GM13977 (cell line): ENCODE data around the gene FBLL1.
A peak's percentile ranks its signal among the peaks of the same experiment; 100 is the strongest.
"Not testable (repeated sequence)": the region's sequence is repeated elsewhere in the genome, so short reads cannot be mapped to it uniquely, and the experiment has no call there.

Experiments used
- DNase-seq: peaks from one replicate; pipeline ENCODE4 v3.0.0; 2012; ENCODE audit warnings: low spot score
- in situ Hi-C: fragments of 300-500 bp; cut with MboI; formaldehyde crosslinking; loops from one replicate; pipeline ENCODE4 v1.12.0; 2022; ENCODE audit warnings: low sequenced_read_pairs, low pct_unique_long_range_greater_than_20kb, mixed read lengths, inconsistent platforms; ENCODE audit not compliant: unreplicated experiment
- TF ChIP-seq, protein P1 (sequence below): IDR thresholded peaks from 2 replicates; pipeline ENCODE4 v1.5.1; 2012; ENCODE audit warnings: mild to moderate bottlenecking, control low read depth; ENCODE audit not compliant: insufficient read depth; ENCODE audit errors: extremely low read depth, missing control alignments

The FBLL1 gene

DNA sequence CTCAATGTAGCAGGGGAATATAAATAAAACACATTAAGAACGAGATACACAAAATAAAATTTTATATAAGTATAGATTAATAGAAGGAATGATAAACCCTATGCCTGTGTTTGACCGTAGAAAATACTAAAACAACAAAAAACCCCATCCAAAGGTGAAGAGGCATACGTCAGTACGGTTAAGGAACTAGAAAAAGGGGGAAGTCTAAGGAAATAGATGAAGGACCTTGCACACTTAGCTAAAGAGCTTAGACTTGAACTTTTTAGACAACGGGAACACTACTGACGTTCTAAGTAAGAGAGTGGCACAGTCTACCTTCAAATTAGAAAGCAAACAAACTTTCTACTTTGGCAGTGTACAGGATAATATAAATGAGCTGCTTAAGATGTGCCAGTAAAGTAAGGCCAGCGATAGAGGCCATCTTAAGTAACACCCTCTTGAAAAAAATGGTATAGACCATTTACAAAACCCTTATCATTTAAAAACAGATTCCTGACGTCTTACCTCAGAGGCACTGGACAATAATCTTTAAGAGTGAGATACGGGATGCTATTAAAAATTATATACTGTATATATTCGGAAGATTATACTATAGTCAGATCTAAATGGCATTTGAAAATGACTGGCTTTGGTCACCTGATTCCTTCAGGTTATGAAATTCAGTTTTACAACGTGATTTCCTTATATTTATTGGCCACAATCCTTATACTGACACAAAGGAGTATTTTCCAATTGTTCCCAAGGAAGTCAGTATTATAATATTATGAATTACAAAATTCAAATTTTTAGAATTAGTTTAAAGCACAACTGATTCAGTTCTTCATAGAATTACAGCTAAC is 41.6 kb downstream of the FBLL1 start:
- in situ Hi-C loops: no loop called here
- no peak for DNase-seq
- TF ChIP-seq, protein P1, sequence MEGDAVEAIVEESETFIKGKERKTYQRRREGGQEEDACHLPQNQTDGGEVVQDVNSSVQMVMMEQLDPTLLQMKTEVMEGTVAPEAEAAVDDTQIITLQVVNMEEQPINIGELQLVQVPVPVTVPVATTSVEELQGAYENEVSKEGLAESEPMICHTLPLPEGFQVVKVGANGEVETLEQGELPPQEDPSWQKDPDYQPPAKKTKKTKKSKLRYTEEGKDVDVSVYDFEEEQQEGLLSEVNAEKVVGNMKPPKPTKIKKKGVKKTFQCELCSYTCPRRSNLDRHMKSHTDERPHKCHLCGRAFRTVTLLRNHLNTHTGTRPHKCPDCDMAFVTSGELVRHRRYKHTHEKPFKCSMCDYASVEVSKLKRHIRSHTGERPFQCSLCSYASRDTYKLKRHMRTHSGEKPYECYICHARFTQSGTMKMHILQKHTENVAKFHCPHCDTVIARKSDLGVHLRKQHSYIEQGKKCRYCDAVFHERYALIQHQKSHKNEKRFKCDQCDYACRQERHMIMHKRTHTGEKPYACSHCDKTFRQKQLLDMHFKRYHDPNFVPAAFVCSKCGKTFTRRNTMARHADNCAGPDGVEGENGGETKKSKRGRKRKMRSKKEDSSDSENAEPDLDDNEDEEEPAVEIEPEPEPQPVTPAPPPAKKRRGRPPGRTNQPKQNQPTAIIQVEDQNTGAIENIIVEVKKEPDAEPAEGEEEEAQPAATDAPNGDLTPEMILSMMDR: no peak

DNA sequence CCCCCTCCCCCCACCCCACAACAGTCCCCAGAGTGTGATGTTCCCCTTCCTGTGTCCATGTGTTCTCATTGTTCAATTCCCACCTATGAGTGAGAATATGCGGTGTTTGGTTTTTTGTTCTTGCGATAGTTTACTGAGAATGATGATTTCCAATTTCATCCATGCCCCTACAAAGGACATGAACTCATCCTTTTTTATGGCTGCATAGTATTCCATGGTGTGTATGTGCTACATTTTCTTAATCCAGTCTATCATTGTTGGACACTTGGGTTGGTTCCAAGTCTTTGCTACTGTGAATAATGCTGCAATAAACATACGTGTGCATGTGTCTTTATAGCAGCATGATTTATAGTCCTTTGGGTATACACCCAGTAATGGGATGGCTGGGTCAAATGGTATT is 44.6 kb downstream of the FBLL1 start:
- DNase-seq, in situ Hi-C loops: not testable (repeated sequence)

DNA sequence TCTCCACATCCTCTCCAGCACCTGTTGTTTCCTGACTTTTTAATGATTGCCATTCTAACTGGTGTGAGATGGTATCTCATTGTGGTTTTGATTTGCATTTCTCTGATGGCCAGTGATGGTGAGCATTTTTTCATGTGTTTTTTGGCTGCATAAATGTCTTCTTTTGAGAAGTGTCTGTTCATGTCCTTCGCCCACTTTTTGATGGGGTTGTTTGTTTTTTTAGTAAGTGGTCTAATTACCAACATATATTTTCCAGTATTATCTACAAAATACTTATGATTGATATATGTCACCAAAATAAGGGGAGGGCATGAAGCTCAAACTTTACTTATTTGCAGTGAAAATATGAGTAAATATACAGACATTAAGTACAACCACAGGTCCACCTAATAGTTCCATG is 45.1 kb downstream of the FBLL1 start:
- DNase-seq, in situ Hi-C loops: not testable (repeated sequence)

DNA sequence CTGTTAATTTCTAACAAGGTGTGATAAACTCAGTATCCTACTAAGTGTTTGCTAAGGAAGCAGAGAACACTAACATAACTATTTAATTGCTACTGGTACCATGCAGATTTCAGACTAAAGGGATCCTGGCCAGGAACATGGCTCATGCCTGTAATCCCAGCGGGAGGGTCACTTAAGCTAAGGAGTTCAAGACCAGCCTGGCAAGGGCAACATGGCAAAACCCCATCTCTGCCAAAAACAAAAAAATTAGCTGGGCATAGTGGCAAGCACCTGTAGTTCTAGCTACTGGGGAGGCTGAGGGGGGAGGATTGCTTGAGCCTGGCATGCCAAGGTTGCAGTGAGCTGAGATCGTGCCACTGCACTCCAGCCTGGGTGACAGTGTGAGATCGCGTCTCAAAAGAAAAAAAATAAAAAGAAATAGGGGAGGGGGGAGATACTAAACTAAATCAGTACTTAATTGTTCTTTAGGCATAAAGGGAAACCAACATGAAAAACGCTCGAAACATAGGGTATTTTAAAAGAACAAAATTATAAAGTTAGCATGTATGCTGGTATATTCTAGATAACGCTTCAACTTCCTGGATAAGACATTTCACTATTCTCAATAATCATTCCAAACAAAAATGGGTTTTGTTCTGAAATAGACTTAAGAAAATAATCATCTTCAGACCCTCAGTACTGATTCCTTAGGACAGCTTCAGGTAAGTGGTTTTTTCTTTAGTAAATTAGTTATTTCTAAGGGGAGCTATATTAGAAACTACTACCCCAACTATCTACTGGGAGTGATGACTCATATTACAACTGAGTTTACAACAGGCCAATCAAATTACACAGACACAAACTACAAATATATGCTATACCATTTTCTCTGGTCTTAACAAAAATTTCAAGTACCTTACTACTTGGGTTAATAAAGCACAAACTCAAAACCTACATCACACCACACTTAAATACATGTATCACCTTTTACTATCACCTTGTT is 46.6 kb downstream of the FBLL1 start:
- TF ChIP-seq, protein P1: no peak
- in situ Hi-C loops: no loop called here
- no peak for DNase-seq

DNA sequence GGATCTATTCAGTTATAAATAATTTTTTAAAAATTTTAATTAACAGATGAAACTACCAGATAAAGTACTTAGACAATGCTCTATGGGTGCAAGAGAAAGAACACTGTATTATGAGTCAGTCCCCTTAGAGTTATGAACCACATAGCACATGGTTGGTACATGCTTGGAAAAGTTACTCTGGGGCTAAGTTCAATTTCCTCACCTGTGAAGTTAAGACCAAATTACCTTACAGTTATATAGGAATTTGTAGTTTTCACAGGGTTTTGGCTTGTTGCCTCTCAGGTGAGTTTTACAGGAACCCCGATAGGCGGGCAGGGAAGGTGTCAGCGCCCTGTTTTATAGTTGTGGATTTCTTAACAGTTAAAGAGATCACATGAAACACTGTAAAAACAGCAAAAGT is 48.9 kb downstream of the FBLL1 start:
- DNase-seq: peak; percentile 21
- in situ Hi-C loops: no loop called here
- TF ChIP-seq, protein P1: no peak

DNA sequence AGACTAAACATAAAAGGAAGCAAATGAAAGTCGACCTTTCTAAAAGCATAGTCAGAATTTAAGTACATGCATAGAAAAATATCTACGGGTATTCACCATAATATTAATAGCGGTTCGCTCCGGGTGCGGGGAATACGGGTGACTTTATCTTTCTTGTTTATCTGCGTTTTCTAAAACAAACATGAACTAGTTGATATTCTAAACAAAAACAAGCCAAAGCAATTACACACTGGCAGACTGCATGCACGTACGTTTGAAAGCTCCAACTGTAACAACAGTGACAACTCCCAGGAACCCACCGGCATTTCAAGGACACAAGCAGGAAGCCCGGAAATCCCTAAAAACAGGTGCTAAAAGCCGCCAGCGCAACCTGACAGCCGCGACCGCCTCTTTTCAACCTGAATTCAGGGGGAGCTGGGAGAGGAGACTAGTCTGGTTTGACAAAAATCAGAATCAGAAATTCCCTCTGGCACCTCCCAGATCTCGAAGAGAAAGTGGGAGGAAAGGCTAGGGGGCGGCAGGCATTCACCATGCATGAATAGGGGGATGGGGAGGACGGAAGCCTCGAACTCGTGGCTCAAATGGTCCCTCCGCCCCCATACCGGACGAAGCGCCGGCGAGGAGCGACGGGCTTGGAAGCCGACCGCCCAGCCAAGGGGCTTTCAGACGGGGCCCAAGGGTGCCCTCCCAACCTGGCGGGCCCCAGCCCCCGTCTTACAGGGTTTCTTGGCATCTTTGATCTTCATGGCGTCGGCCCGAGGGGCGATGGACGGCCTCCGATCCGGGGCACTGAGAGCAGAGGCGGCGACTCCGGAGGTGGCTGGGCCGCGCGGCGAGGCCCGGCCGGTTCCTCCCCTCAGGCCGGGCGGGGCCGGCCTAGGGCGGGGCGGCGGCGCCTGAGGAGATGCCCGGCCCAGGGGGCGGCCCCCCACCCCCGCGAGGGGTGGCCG is 49.7 kb downstream of the FBLL1 start, which contains the start of gene PANK3:
Gene PANK3 (minus strand): TSS at position 831 of the 950 bp plus-strand sequence. CDS start 85 bp downstream, at position 746.
- in situ Hi-C loops: no loop called here
- DNase-seq: peak; percentile 92
- TF ChIP-seq, protein P1: no peak

DNA sequence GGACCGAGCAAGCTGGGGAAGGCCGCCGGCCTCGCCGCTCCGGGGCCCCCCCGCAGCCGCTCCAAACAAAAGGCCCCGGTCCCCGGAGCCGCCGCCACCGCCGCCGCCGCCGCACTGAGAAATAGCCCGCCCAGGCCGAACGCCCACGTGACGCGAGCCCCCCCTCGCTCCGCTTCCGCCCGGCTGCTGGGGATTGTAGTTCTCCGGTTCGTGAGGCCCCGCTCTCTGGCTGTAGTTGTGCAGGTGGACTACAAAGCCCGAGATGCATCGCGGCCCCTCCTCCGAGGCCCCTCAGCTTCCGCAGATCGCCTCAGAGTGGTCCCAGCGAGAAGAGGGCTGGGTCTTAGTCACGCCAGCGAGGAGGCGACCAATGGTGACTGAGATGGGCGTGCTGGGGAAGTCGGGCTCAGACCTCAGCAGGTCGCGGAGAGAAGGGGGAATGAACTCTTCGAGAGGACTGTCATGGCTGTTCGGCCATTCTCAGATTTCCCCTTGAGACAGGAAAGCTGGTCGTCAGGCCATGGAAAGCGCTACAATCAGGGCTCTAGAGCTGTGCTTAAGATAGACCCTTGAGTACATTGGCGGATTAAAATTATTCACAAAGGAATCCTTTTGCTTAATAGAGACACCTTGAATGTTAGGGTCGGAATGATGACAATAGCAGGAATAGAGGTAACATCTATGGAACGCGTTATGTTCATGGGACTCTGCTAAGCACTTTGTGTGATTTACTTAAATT is 50.6 kb downstream of the FBLL1 start:
- DNase-seq: peak; percentile 96
- TF ChIP-seq, protein P1: no peak
- in situ Hi-C loops: no loop called here
